ENCODE measurements around the gene ECHS1. TPM values are rescaled to one million over a fixed set of nuclear protein-coding genes. Genes with fewer than 3 reads are reported as not detected.

The ECHS1 gene
- total and polyA plus RNA-seq, 7 donors: 83.2 to 151 (median 121) TPM

DNA sequence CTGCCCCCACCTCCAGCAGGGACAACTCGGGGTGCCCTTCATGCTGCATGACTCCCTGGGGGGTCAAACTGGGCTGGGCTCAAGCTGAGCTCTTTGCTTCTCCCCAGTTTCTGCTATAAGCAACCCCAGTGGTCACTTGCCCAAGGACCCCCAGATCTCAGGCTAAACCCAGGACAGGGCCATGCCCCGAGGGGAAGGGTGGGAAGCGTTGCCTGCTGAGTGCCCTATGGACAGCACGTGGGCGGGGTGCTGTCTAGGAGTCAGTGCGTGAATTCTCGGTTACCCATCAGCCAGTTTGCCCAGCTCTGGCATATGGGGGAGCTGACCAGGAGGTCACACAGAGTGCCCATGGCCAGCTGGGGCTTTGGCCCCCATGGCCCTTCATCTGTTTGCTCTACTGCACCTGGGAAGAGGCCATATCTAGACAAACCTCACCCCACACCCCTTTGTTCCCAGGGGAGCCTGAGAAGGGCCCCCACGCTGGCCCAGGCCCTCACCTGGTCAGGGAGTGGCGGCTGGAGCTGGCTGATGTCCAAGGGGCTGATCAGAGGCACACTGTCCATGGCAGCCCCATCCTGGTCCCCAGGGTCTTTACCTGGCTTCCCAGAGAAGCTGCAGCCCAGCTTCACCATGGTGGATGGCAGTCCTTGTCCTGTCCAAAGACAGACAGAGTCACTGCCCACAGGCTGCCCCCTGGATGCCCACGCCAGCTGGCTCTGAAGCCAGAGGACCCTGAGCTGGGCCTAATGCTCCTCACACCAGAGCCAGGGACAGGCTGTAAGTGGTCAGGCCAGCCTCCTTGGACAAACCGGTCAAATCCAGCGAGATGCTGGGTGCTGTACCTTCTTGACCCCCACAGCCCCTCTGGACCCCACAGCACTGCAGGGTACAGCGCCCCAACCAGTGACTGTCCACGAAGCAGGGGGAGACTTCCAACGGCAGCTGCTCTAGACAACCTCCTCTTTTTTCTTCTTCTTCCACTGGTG is 44.5 kb downstream of the ECHS1 start:
- ATAC-seq: no peak
- Histone ChIP-seq H3K36me3 (ENCODE audit: insufficient read depth in 1 of 2, low read depth in 1 of 2) (no peaks in the 10 kb centered on the region), H3K9me3 (no peaks in the 10 kb centered on the region), H3K4me3 (no peak overlapping the region), H3K27me3 (ENCODE audit: insufficient read depth in 3 of 3, low read length in 2 of 3) (peaks cover 0 to 76% (median 30%) of the 10 kb centered on the region in 3 donors), H3K27ac (no peak overlapping the region), H3K4me1 (no peaks in the 10 kb centered on the region)
- peak in 1 of 2 donors; percentile 35 for DNase-seq
- WGBS, 3 donors: 73 to 83% (median 79%) methylated on average over 15 of the region's 15 CpGs
- intact Hi-C loops (cut with DNase I): loop anchor here (2.0 to 10.0 kb wide), 3 partner anchors 66 to 279 kb away; partner anchors contain the start of gene MTG1 (in 1 of the 2)
- TF ChIP-seq, protein P1, sequence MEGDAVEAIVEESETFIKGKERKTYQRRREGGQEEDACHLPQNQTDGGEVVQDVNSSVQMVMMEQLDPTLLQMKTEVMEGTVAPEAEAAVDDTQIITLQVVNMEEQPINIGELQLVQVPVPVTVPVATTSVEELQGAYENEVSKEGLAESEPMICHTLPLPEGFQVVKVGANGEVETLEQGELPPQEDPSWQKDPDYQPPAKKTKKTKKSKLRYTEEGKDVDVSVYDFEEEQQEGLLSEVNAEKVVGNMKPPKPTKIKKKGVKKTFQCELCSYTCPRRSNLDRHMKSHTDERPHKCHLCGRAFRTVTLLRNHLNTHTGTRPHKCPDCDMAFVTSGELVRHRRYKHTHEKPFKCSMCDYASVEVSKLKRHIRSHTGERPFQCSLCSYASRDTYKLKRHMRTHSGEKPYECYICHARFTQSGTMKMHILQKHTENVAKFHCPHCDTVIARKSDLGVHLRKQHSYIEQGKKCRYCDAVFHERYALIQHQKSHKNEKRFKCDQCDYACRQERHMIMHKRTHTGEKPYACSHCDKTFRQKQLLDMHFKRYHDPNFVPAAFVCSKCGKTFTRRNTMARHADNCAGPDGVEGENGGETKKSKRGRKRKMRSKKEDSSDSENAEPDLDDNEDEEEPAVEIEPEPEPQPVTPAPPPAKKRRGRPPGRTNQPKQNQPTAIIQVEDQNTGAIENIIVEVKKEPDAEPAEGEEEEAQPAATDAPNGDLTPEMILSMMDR (IDR thresholded peaks at IDR 0.05): no peak

DNA sequence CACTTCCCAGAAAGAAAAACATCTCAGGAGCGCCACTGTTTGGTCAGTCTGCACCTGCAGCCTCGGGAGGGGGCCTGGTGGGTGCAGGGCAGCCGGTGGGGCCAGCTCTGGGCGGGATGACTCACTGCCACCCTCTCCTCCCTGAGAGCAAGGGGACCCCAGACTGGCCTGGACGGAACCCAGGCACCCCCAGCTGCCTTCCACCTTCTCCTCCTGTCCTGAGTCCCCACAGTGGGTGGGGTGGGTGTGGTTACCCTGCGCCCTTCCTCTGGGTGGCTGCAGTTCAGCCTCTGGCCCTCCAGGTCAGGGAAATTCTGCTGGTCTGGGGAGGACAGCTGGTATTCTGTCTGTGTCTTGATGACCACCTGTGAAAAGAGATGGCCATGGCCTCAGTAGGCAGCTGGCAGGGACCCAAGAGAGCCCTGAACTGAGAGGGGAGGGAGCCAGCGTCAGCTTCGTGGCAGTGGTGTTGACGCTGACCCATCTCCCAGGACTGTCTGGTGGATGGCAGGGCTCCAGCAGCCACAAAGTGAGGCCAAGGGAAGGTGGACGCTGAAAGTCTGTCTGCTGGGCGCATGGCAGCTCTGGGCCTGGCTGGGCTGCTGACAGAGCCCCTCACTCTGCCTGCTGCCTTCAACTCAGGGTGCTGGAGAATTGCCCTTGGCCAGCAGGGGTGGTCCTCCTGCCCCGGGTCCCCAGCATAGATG is 45.4 kb downstream of the ECHS1 start:
- Histone ChIP-seq H3K27ac (no peak overlapping the region), H3K9me3 (no peaks in the 10 kb centered on the region), H3K4me1 (no peaks in the 10 kb centered on the region), H3K4me3 (no peak overlapping the region), H3K27me3 (ENCODE audit: insufficient read depth in 3 of 3, low read length in 2 of 3) (peaks cover 0 to 75% (median 28%) of the 10 kb centered on the region in 3 donors), H3K36me3 (ENCODE audit: insufficient read depth in 1 of 2, low read depth in 1 of 2) (no peaks in the 10 kb centered on the region)
- intact Hi-C loops (cut with DNase I): loop anchor here (2.0 to 10.0 kb wide), 3 partner anchors 67 to 279 kb away; partner anchors contain the start of gene MTG1 (in 1 of the 2)
- TF ChIP-seq, protein P1 (IDR thresholded peaks at IDR 0.05): no peak
- 40 to 56% (median 41%) methylated on average over 11 to 12 of the region's 12 CpGs for WGBS, 3 donors
- DNase-seq: peak in 1 of 2 donors; percentile 42
- no peak for ATAC-seq

DNA sequence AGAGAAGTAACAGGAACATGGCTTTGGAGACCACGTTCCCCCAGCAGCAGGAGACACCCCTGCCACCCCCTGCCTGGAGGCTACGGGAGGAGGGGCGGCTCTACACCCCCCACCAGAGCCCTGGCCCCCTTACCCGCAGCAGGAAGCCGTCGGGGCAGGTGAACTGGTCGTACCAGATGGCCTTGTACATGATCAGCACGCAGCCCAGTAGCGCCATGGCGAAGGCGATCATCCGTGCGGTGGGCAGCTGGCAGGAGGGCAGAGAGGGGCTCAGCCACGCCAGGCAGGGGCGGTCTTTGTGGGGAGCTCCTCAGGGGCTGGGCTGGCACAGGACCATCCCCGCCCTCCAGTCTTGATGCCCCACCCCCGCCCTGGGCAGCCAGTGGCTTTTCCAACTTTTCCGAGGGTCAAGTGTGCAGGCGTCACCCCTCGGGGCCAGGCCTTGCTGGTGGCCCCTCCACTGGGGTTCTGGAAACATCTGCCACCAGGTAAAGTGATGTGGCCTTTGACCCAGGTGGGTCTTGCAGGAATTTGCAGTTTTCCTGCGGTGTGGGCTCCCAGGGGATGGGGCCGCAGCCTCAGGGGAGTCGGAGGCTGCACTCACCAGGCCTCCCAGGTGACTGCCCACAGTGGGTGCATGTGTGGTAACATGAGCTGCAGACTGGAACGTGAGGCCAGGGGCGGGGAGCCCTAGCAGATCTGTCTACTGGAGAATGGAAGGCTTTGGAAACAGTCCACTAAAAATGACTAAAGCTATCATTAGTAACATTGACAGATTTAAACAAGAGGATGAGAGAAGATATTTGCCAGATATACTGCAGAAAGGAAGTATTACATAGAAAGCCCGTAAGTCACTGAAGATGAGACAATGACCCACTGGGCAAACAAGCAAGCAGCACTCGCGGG is 46.2 kb downstream of the ECHS1 start:
- intact Hi-C loops (cut with DNase I): loop anchor here (5.0 to 10.0 kb wide), 2 partner anchors 68 to 280 kb away; partner anchors contain the start of gene MTG1 (in 1 of the 2)
- no peak overlapping the region for H3K4me3 ChIP-seq
- no peak overlapping the region for H3K27ac ChIP-seq
- peaks cover 0 to 67% (median 24%) of the 10 kb centered on the region in 3 donors for H3K27me3 ChIP-seq (ENCODE audit: insufficient read depth in 3 of 3, low read length in 2 of 3)
- no peak for ATAC-seq
- no peaks in the 10 kb centered on the region for H3K4me1 ChIP-seq
- DNase-seq: peak in 1 of 2 donors; percentile 44
- no peaks in the 10 kb centered on the region for H3K36me3 ChIP-seq (ENCODE audit: insufficient read depth in 1 of 2, low read depth in 1 of 2)
- H3K9me3 ChIP-seq: no peaks in the 10 kb centered on the region
- 28 to 36% (median 30%) methylated on average over 27 to 28 of the region's 28 CpGs for WGBS, 3 donors
- TF ChIP-seq, protein P1 (IDR thresholded peaks at IDR 0.05): no peak

DNA sequence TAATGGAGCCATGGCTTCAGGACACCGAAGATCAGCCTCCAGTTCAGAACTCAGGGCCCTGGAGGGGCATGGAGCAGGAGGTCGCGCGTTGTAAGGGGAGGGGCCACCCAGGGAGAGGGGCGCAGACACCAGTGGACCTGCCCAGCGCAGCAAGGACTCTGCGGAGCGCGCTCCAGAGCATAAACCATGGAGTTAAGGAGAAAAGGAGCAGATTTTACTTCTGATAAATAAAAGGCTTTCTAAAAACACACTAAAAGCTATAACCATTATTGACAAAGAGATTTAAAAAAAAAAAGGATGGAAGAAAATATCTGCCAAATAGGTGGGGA is 47.0 kb downstream of the ECHS1 start:
- intact Hi-C loops (cut with DNase I): loop anchor here (5.0 to 10.0 kb wide), 2 partner anchors 69 to 281 kb away; partner anchors contain the start of gene MTG1 (in 1 of the 2)
- Histone ChIP-seq H3K27ac (no peak overlapping the region), H3K4me3 (peak overlapping the region; percentile 51), H3K36me3 (ENCODE audit: insufficient read depth in 1 of 2, low read depth in 1 of 2) (no peaks in the 10 kb centered on the region), H3K9me3 (no peaks in the 10 kb centered on the region), H3K4me1 (no peaks in the 10 kb centered on the region), H3K27me3 (ENCODE audit: insufficient read depth in 3 of 3, low read length in 2 of 3) (peaks cover 0 to 63% (median 25%) of the 10 kb centered on the region in 3 donors)
- ATAC-seq (no peak), DNase-seq (no peak)
- 22 to 40% (median 31%) methylated on average over 9 of the region's 9 CpGs for WGBS, 3 donors
- TF ChIP-seq, protein P1 (IDR thresholded peaks at IDR 0.05): no peak
